DMS 273 treated with DMSO at 0.1 percent for 48 hours (cell line): ENCODE data around the gene BRCC3.

Experiments used
- DNase-seq: peaks from one replicate; lab custom pipeline; 2025; lab: John Stamatoyannopoulos, UW

The BRCC3 gene

GRCh38 chrX:155070975-155071693 is at the start of gene BRCC3, which contains the start of the genes CMC4 and MTCP1:
BRCC3 (plus strand) TSS chrX:155071508; CDS start chrX:155071528, 20 bp downstream.
CMC4 (minus strand) TSS chrX:155071136; CDS start chrX:155064023, 7,113 bp downstream.
MTCP1 (minus strand) TSS chrX:155071136; CDS start chrX:155066010, 5,126 bp downstream.
- peak; percentile 74 for DNase-seq

- DNase-seq = no peak
Measured at GRCh38 chrX:155022585-155022984, 48.7 kb upstream of the BRCC3 start, which contains the start of gene F8. F8 (minus strand) TSS chrX:155022723; CDS start chrX:155022552, 171 bp downstream.

GRCh38 chrX:155023907-155024833 is 47.1 kb upstream of the BRCC3 start:
- no peak for DNase-seq

- no peak for DNase-seq
Measured at GRCh38 chrX:155026420-155026726, 44.9 kb upstream of the BRCC3 start.

- peak; percentile 79 for DNase-seq
Measured at GRCh38 chrX:155026727-155027508, 44.4 kb upstream of the BRCC3 start, which contains the start of gene FUNDC2. FUNDC2 (plus strand) TSS chrX:155026844; CDS start chrX:155026939, 95 bp downstream.

GRCh38 chrX:155027509-155028066 is 43.7 kb upstream of the BRCC3 start:
- no peak for DNase-seq

GRCh38 chrX:155028129-155028528 is 43.2 kb upstream of the BRCC3 start:
- no peak for DNase-seq

- DNase-seq = no peak
Measured at GRCh38 chrX:155028877-155029291, 42.4 kb upstream of the BRCC3 start.

GRCh38 chrX:155031657-155032056 is 39.7 kb upstream of the BRCC3 start:
- DNase-seq = no peak

- DNase-seq = no peak
Measured at GRCh38 chrX:155035688-155036087, 35.6 kb upstream of the BRCC3 start.

- no peak for DNase-seq
Measured at GRCh38 chrX:155046129-155046810, 25.0 kb upstream of the BRCC3 start.

- no peak for DNase-seq
Measured at GRCh38 chrX:155046811-155047528, 24.3 kb upstream of the BRCC3 start.

- no peak for DNase-seq
Measured at GRCh38 chrX:155048977-155049619, 22.2 kb upstream of the BRCC3 start.

- DNase-seq = no peak
Measured at GRCh38 chrX:155052738-155053498, 18.4 kb upstream of the BRCC3 start.

GRCh38 chrX:155053656-155054055 is 17.7 kb upstream of the BRCC3 start:
- DNase-seq = no peak

GRCh38 chrX:155054255-155054654 is 17.1 kb upstream of the BRCC3 start:
- DNase-seq = no peak

- DNase-seq = no peak
Measured at GRCh38 chrX:155055494-155055893, 15.8 kb upstream of the BRCC3 start.

- no peak for DNase-seq
Measured at GRCh38 chrX:155056471-155056870, 14.8 kb upstream of the BRCC3 start.
